Measurements from ENCODE around the gene RHOBTB1.

The RHOBTB1 gene

GRCh38 chr10:60877777-60878120 is 66.2 kb downstream of the RHOBTB1 start:
- Histone ChIP-seq H3K9me3 (no peaks in the 10 kb centered on the region), H3K4me3 (no peak overlapping the region), H3K27ac (no peak overlapping the region), H3K27me3 (no peaks in the 10 kb centered on the region), H3K4me1 (peaks cover 0 to 26% (median 14%) of the 10 kb centered on the region in 4 donors), H3K36me3 (peaks cover 0 to 16% (median 9%) of the 10 kb centered on the region in 3 donors)
- intact Hi-C loops (cut with DNase I; ENCODE audit: low total_unique reads): no loop called here
- DNase-seq: no peak
- TF ChIP-seq, protein P1, sequence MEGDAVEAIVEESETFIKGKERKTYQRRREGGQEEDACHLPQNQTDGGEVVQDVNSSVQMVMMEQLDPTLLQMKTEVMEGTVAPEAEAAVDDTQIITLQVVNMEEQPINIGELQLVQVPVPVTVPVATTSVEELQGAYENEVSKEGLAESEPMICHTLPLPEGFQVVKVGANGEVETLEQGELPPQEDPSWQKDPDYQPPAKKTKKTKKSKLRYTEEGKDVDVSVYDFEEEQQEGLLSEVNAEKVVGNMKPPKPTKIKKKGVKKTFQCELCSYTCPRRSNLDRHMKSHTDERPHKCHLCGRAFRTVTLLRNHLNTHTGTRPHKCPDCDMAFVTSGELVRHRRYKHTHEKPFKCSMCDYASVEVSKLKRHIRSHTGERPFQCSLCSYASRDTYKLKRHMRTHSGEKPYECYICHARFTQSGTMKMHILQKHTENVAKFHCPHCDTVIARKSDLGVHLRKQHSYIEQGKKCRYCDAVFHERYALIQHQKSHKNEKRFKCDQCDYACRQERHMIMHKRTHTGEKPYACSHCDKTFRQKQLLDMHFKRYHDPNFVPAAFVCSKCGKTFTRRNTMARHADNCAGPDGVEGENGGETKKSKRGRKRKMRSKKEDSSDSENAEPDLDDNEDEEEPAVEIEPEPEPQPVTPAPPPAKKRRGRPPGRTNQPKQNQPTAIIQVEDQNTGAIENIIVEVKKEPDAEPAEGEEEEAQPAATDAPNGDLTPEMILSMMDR (IDR thresholded peaks at IDR 0.05): no peak

- DNase-seq: no peak
- intact Hi-C loops (cut with DNase I; ENCODE audit: low total_unique reads): no loop called here
- peaks cover 0 to 22% (median 10%) of the 10 kb centered on the region in 3 donors for H3K36me3 ChIP-seq
Measured at GRCh38 chr10:60877061-60877776, 66.8 kb downstream of the RHOBTB1 start.

GRCh38 chr10:60873758-60874157 is 70.2 kb downstream of the RHOBTB1 start:
- intact Hi-C loops (cut with DNase I; ENCODE audit: low total_unique reads): no loop called here
- TF ChIP-seq, protein P1 (IDR thresholded peaks at IDR 0.05): no peak
- DNase-seq: no peak
- Histone ChIP-seq H3K27me3 (no peaks in the 10 kb centered on the region), H3K4me3 (no peak overlapping the region), H3K9me3 (no peaks in the 10 kb centered on the region), H3K36me3 (peaks cover 19 to 40% (median 28%) of the 10 kb centered on the region in 3 donors), H3K27ac (no peak overlapping the region), H3K4me1 (peaks cover 0 to 26% (median 14%) of the 10 kb centered on the region in 4 donors)

More at GRCh38 chr10:60877061-60877776, 66.8 kb downstream of the RHOBTB1 start:
- TF ChIP-seq, protein P1 (IDR thresholded peaks at IDR 0.05): no peak
- H3K4me1 ChIP-seq: peaks cover 0 to 26% (median 14%) of the 10 kb centered on the region in 4 donors
- H3K9me3 ChIP-seq: no peaks in the 10 kb centered on the region
- H3K27me3 ChIP-seq: no peaks in the 10 kb centered on the region
- no peak overlapping the region for H3K4me3 ChIP-seq
- peak overlapping the region in 1 of 2 donors; percentile 8 for H3K27ac ChIP-seq

- DNase-seq: no peak
- no peaks in the 10 kb centered on the region for H3K27me3 ChIP-seq
- TF ChIP-seq, protein P1 (IDR thresholded peaks at IDR 0.05): no peak
- H3K27ac ChIP-seq: no peak overlapping the region
- intact Hi-C loops (cut with DNase I; ENCODE audit: low total_unique reads): no loop called here
- peaks cover 0 to 23% (median 13%) of the 10 kb centered on the region in 4 donors for H3K4me1 ChIP-seq
- H3K9me3 ChIP-seq: no peaks in the 10 kb centered on the region
- H3K4me3 ChIP-seq: no peak overlapping the region
- peaks cover 23 to 40% (median 28%) of the 10 kb centered on the region in 3 donors for H3K36me3 ChIP-seq
Measured at GRCh38 chr10:60872451-60872850, 71.5 kb downstream of the RHOBTB1 start.

- Histone ChIP-seq H3K27me3 (no peaks in the 10 kb centered on the region), H3K27ac (no peak overlapping the region), H3K36me3 (peaks cover 23 to 40% (median 28%) of the 10 kb centered on the region in 3 donors), H3K9me3 (no peaks in the 10 kb centered on the region), H3K4me1 (peaks cover 0 to 11% (median 3%) of the 10 kb centered on the region in 4 donors), H3K4me3 (no peak overlapping the region)
- intact Hi-C loops (cut with DNase I; ENCODE audit: low total_unique reads): no loop called here
- TF ChIP-seq, protein P1 (IDR thresholded peaks at IDR 0.05): no peak
- DNase-seq: no peak
Measured at GRCh38 chr10:60871215-60871614, 72.8 kb downstream of the RHOBTB1 start.

Measured in tibial artery (tissue), 4 donors.